SH-SY5Y (cell line): ENCODE measurements around the gene IGFBPL1.

ENCODE experiments used
- GATA2 ChIP-seq: IDR thresholded peaks from 2 replicates; pipeline ENCODE4 v1.6.1; 2011; ENCODE audit warnings: mild to moderate bottlenecking, low read depth, low read length
- GATA3 ChIP-seq: IDR thresholded peaks from 2 replicates; pipeline ENCODE4 v1.6.1; 2011; ENCODE audit warnings: low read depth, mild to moderate bottlenecking, low read length, moderate library complexity

IGFBPL1 gene

GRCh38 chr9:38382141-38382540, 42.1 kb downstream of the IGFBPL1 start:
- TF ChIP-seq GATA3 (no peak), GATA2 (no peak)

GRCh38 chr9:38380872-38381534, 43.3 kb downstream of the IGFBPL1 start:
- TF ChIP-seq GATA2 (no peak), GATA3 (no peak)

- TF ChIP-seq GATA2 (no peak), GATA3 (no peak)
These were observed 43.9 kb downstream of the IGFBPL1 start for GRCh38 chr9:38380230-38380871.

- TF ChIP-seq GATA3 (no peak), GATA2 (no peak)
These were observed 48.1 kb downstream of the IGFBPL1 start for GRCh38 chr9:38376021-38376670.

GRCh38 chr9:38375572-38375963, 48.7 kb downstream of the IGFBPL1 start:
- TF ChIP-seq GATA2 (no peak), GATA3 (no peak)

GRCh38 chr9:38374847-38375571, 49.2 kb downstream of the IGFBPL1 start:
- no peak for TF ChIP-seq GATA3
- no peak for TF ChIP-seq GATA2

- TF ChIP-seq GATA2 (no peak), GATA3 (no peak)
These were observed 50.6 kb downstream of the IGFBPL1 start for GRCh38 chr9:38373679-38374078.

- TF ChIP-seq GATA2 (peak; percentile 85), GATA3 (peak; percentile 72)
These were observed 51.3 kb downstream of the IGFBPL1 start for GRCh38 chr9:38372762-38373619.

- TF ChIP-seq GATA3 (no peak), GATA2 (no peak)
These were observed 52.8 kb downstream of the IGFBPL1 start for GRCh38 chr9:38371495-38371894.

- TF ChIP-seq GATA3 (no peak), GATA2 (no peak)
These were observed 54.1 kb downstream of the IGFBPL1 start for GRCh38 chr9:38370176-38370575.

GRCh38 chr9:38368731-38369130, 55.5 kb downstream of the IGFBPL1 start:
- TF ChIP-seq GATA3 (no peak), GATA2 (no peak)

GRCh38 chr9:38367898-38368297, 56.4 kb downstream of the IGFBPL1 start:
- no peak for TF ChIP-seq GATA3
- TF ChIP-seq GATA2: no peak

- TF ChIP-seq GATA3 (no peak), GATA2 (no peak)
These were observed 60.7 kb downstream of the IGFBPL1 start for GRCh38 chr9:38363589-38363925.
